GM10847 (cell line): ENCODE results near the gene BCAM.

Source experiments
- POLR2A ChIP-seq: IDR thresholded peaks from 2 replicates; pipeline ENCODE4 v1.6.1; 2011; ENCODE audit not compliant: insufficient read length; ENCODE audit errors: extremely low read depth

The BCAM gene

GRCh38 chr19:44785993-44786392, 22.9 kb upstream of the BCAM start:
- no peak for TF ChIP-seq POLR2A

GRCh38 chr19:44788971-44789370, 19.9 kb upstream of the BCAM start:
- TF ChIP-seq POLR2A = no peak

GRCh38 chr19:44789943-44790483, 18.9 kb upstream of the BCAM start:
- TF ChIP-seq POLR2A = no peak

- TF ChIP-seq POLR2A = no peak
These were observed 16.6 kb upstream of the BCAM start for GRCh38 chr19:44792281-44792680.

- TF ChIP-seq POLR2A = no peak
These were observed 14.3 kb upstream of the BCAM start for GRCh38 chr19:44794610-44795009.

GRCh38 chr19:44795398-44795987, 13.4 kb upstream of the BCAM start:
- TF ChIP-seq POLR2A = no peak

- TF ChIP-seq POLR2A = no peak
These were observed 12.2 kb upstream of the BCAM start for GRCh38 chr19:44796701-44797115.

GRCh38 chr19:44799627-44800346, 9.1 kb upstream of the BCAM start:
- no peak for TF ChIP-seq POLR2A

GRCh38 chr19:44800461-44800860, 8.4 kb upstream of the BCAM start:
- no peak for TF ChIP-seq POLR2A

GRCh38 chr19:44803442-44804428, 5.2 kb upstream of the BCAM start:
- no peak for TF ChIP-seq POLR2A

GRCh38 chr19:44806291-44806690, 2.6 kb upstream of the BCAM start:
- no peak for TF ChIP-seq POLR2A

- no peak for TF ChIP-seq POLR2A
These were observed 1.7 kb upstream of the BCAM start for GRCh38 chr19:44807162-44807561.

- no peak for TF ChIP-seq POLR2A
These were observed 1.0 kb upstream of the BCAM start for GRCh38 chr19:44807652-44808462.

- no peak for TF ChIP-seq POLR2A
These were observed 802 bp downstream of the BCAM start for GRCh38 chr19:44809577-44810233.
